ENCODE measurements around the gene OSBPL10.
"Not testable (repeated sequence)": the region's sequence is repeated elsewhere in the genome, so short reads cannot be mapped to it uniquely, and the experiment has no call there.

The OSBPL10 gene

DNA sequence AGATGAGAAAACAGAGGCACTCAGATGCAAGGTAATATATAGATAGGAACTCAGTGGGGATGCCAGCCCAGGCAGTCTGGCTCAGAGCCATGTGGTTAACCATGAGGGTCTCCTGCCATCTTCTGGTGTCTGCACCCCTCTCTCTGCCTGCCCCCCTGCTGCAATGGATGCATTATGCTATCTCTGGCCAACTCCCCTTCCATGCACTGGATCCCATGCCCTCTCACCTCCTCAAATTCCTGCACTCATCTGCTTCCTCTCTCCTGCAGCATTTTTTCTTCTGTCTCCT is 285.1 kb downstream of the OSBPL10 start:
- TF ChIP-seq POLR2AphosphoS5 (IDR thresholded peaks at IDR 0.05; ENCODE audit: low read depth, low read length) (no peak), SPI1 (IDR thresholded peaks at IDR 0.05; ENCODE audit: low read depth, low read length) (no peak), POLR2A (IDR thresholded peaks at IDR 0.05; ENCODE audit: low read depth, low read length) (no peak), TAF1 (IDR thresholded peaks at IDR 0.05; ENCODE audit: low read depth, low read length) (no peak), PAX5 (IDR thresholded peaks at IDR 0.05; ENCODE audit: insufficient read depth, low read length, severe bottlenecking) (no peak), POU2F2 (IDR thresholded peaks at IDR 0.05; ENCODE audit: low read depth, low read length) (no peak)
- FAIRE-seq (no peak), DNase-seq (ENCODE audit: insufficient read length, low spot score) (no peak)

DNA sequence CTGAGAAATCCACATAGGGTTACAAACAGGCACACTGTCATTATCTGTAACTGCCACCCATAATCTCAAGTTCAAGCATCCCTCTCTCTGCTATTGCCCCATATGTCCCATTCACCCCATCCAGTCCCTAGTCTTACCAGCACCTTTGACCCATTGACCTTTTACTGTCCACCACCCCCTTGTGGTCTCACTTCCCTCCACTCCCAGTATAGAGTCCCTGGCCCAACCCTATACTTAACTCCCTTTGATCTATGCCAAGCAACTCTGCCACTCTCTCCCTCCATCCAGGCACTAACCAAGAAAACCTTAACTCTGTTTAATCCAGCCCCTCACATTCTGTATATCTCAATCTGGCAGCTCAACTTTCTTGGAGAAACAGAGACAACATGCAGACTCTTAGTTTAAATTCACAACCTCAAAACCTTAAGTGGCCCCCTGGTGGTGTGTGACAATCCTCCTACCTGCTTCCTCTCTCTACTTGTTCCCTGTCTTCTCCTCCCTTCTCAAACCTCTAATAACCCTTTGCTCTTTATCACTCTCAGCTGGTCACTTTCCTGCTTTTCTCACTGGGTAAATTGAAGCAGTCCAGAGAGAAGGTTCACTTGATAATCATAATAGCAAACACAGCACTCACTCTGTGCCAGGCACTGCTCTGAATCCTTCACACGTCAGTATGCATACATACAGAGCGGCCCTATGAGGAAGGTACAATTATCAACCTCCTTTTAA is 285.6 kb downstream of the OSBPL10 start:
- FAIRE-seq: no peak
- TF ChIP-seq PAX5 (IDR thresholded peaks at IDR 0.05; ENCODE audit: insufficient read depth, low read length, severe bottlenecking) (no peak), POU2F2 (IDR thresholded peaks at IDR 0.05; ENCODE audit: low read depth, low read length) (no peak)
- no peak for DNase-seq (ENCODE audit: insufficient read length, low spot score)

DNA sequence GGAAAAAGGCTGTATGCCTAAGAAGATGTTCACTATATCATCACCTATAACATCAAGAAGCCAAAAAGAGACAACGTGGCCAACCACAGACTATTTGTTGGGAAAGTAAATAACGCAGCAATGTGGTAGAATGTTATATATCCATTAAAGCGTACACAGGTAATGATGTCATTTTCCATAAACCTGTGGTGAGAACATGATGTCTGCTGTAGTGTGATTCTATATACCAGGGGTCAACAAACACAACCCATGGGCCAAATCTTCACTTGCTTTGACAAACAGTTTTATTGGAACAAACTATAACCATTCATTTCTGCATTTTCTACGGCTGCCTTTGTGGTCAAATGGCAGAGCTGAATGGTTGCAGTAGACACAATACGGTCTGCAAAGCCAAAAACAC is 287.7 kb downstream of the OSBPL10 start:
- FAIRE-seq: no peak
- TF ChIP-seq POLR2AphosphoS5 (IDR thresholded peaks at IDR 0.05; ENCODE audit: low read depth, low read length) (no peak), POU2F2 (IDR thresholded peaks at IDR 0.05; ENCODE audit: low read depth, low read length) (no peak), SPI1 (IDR thresholded peaks at IDR 0.05; ENCODE audit: low read depth, low read length) (no peak), TAF1 (IDR thresholded peaks at IDR 0.05; ENCODE audit: low read depth, low read length) (no peak), PAX5 (IDR thresholded peaks at IDR 0.05; ENCODE audit: insufficient read depth, low read length, severe bottlenecking) (no peak), POLR2A (IDR thresholded peaks at IDR 0.05; ENCODE audit: low read depth, low read length) (no peak)

DNA sequence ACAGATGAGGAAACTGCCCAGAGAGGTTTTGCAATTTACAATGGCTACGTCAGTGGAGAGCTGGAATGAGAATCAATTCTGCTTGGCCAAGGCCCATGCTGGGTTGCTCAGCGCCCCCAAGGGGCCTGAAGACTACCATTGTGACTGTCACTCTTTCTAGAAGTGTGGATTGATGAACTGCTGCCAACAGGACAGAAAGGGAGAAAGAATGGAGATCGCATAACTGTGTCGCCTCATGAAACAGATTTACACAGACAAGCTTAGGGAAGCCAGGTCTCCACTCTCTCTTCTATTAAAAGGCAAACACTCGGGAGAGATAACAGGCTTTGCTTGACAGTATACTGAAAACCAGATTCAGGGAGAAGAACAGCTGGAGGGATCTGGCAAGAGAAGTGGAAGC is 288.3 kb downstream of the OSBPL10 start:
- no peak for FAIRE-seq
- DNase-seq (ENCODE audit: insufficient read length, low spot score): no peak
- TF ChIP-seq POLR2AphosphoS5 (IDR thresholded peaks at IDR 0.05; ENCODE audit: low read depth, low read length) (no peak), SPI1 (IDR thresholded peaks at IDR 0.05; ENCODE audit: low read depth, low read length) (no peak), TAF1 (IDR thresholded peaks at IDR 0.05; ENCODE audit: low read depth, low read length) (no peak), POU2F2 (IDR thresholded peaks at IDR 0.05; ENCODE audit: low read depth, low read length) (no peak), PAX5 (IDR thresholded peaks at IDR 0.05; ENCODE audit: insufficient read depth, low read length, severe bottlenecking) (no peak)

More for the DNA sequence above, 287.7 kb downstream of the OSBPL10 start:
- DNase-seq (ENCODE audit: insufficient read length, low spot score): no peak

DNA sequence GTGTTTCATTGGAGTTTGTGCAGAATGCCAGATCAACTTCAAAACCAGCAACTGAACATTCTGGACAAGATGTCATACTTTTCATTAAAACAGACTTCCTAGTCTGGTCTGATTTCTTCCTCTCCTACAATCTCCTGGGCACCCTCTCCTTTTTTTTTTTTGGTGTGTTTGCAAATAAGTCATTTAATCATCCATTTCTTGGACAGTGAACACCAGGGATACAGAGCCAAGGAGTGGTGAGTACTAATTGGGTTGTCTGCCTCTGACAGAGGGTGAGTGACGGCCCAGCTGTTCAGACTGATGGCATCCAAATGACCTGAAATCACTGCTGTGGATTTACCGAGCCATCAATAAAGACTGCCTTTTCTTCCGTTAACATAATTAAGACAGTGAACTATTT is 290.3 kb downstream of the OSBPL10 start:
- DNase-seq (ENCODE audit: insufficient read length, low spot score): no peak
- no peak for TF ChIP-seq SPI1 (IDR thresholded peaks at IDR 0.05; ENCODE audit: low read depth, low read length)
- no peak for TF ChIP-seq POLR2A (IDR thresholded peaks at IDR 0.05; ENCODE audit: low read depth, low read length)
- TF ChIP-seq POU2F2 (IDR thresholded peaks at IDR 0.05; ENCODE audit: low read depth, low read length): no peak
- TF ChIP-seq TAF1 (IDR thresholded peaks at IDR 0.05; ENCODE audit: low read depth, low read length): no peak
- TF ChIP-seq PAX5 (IDR thresholded peaks at IDR 0.05; ENCODE audit: insufficient read depth, low read length, severe bottlenecking): no peak
- no peak for TF ChIP-seq POLR2AphosphoS5 (IDR thresholded peaks at IDR 0.05; ENCODE audit: low read depth, low read length)

DNA sequence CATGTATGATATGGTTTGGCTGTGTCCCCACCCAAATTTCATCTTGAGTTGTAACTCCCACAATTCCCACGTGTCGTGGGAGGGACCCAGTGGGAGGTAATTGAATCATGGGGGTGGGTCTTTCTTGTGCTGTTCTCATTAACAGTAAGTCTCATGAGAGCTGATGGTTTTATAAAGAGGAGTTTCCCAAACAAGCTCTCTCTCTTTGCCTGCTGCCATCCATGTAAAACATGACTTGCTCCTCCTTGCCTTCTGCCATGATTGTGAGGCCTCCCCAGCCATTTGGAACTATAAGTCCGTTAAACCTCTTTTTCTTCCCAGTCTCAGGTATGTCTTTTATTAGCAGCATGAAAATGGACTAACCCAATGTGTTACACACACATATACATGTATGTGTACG is 291.5 kb downstream of the OSBPL10 start:
- DNase-seq (ENCODE audit: insufficient read length, low spot score); FAIRE-seq: not testable (repeated sequence)

More for the DNA sequence above, 290.3 kb downstream of the OSBPL10 start:
- FAIRE-seq: no peak

DNA sequence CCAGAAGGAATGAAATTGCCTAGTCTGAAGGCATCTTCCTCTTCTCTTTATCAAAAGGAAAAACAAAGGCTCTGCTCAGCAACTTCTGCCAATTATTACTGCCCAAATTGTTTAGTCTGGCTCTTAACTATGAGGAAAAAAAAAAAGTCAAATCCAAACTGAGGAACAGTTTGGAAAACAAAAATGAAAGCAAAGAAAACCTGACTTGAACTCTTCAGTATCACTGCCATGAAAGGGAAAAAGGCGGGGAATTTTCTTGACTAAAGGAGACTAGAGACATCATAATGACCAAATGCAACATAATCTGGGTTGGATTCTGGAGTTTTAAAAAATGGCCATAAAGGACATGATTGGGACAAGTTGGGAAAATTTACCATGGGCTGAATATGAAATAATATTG is 292.1 kb downstream of the OSBPL10 start:
- DNase-seq (ENCODE audit: insufficient read length, low spot score): no peak
- FAIRE-seq: no peak
- TF ChIP-seq POLR2A (IDR thresholded peaks at IDR 0.05; ENCODE audit: low read depth, low read length): no peak
- TF ChIP-seq PAX5 (IDR thresholded peaks at IDR 0.05; ENCODE audit: insufficient read depth, low read length, severe bottlenecking): no peak

DNA sequence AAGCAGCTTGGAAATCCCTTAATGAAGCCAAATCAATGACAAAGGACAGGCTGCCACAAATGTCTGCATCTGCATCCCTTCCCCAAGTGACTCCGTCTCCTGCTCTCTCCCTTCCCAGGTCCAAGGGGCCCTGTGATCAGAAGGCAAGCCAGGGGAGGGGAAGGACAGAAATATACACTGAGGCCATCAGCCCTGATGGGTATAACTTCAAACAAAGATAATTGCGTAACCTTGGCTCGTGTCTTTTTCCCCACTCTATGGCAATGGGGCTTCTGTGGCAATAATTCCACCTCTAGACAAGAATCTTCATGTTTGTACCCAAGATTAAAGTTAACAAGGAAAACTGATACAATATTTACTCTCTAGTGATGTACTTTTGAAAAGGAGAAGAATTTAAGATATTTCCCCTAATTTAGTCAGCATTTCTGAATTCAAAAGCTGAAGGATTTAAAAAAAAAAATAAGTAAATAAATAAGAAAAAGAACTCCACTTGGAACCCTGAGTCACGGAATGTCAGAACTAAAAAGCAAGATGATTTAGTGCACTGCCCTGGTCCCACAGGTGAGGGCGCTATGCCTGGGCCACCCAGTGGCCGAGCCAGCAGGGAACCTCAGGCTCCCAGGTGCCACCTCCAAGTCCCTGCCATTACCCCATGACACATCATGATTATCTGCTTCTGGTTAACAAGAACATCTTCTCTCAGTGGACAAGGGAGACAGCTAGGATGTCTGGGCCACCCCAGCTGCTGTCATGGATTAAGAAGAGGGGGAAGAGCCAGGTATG is 293.9 kb downstream of the OSBPL10 start:
- no peak for DNase-seq (ENCODE audit: insufficient read length, low spot score)
- FAIRE-seq: no peak
- TF ChIP-seq POU2F2 (IDR thresholded peaks at IDR 0.05; ENCODE audit: low read depth, low read length): no peak
- TF ChIP-seq TAF1 (IDR thresholded peaks at IDR 0.05; ENCODE audit: low read depth, low read length): no peak
- no peak for TF ChIP-seq POLR2A (IDR thresholded peaks at IDR 0.05; ENCODE audit: low read depth, low read length)
- no peak for TF ChIP-seq POLR2AphosphoS5 (IDR thresholded peaks at IDR 0.05; ENCODE audit: low read depth, low read length)
- TF ChIP-seq SPI1 (IDR thresholded peaks at IDR 0.05; ENCODE audit: low read depth, low read length): no peak
- TF ChIP-seq PAX5 (IDR thresholded peaks at IDR 0.05; ENCODE audit: insufficient read depth, low read length, severe bottlenecking): no peak

DNA sequence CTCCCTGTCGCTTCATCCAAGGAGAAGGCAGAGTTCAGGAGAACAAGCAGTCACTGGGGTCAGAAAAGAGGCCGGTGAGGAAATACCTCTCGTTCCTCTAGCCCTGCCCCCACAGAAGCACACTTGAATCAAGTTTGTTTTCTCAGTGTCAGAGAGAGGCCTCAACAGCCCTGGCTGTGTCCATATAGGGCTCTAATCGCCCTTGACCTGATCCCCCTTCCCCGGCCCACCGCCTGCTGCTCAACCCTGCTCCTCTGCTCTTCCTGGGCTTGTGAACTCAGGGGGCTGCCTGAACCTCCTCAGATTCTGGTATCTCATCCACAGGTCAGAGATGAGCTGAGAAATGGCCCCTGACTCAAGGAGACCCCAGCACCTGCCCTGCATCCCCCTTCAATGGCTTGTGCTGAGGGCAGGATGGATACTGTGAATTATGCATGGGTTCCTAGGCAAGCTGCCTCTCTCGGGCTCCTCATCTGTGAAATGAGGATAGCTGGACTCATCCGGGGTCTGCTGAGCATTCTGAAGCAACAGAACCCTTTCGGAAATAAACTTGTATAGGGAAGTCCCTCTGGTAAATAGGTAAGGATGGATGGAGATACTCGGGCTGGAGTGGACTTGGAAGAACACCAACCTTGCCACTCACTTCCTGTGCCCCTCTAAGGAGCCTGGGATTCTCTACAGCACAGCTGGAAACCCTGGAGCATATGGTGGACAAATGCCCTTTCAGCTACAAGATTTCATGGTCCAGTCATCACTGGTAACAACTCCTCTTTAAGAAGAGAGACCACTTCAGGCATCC is 300.8 kb downstream of the OSBPL10 start:
- no peak for TF ChIP-seq POLR2A (IDR thresholded peaks at IDR 0.05; ENCODE audit: low read depth, low read length)
- TF ChIP-seq PAX5 (IDR thresholded peaks at IDR 0.05; ENCODE audit: insufficient read depth, low read length, severe bottlenecking): no peak
- TF ChIP-seq TAF1 (IDR thresholded peaks at IDR 0.05; ENCODE audit: low read depth, low read length): no peak
- no peak for TF ChIP-seq POLR2AphosphoS5 (IDR thresholded peaks at IDR 0.05; ENCODE audit: low read depth, low read length)
- TF ChIP-seq SPI1 (IDR thresholded peaks at IDR 0.05; ENCODE audit: low read depth, low read length): no peak
- no peak for DNase-seq (ENCODE audit: insufficient read length, low spot score)
- FAIRE-seq: no peak

DNA sequence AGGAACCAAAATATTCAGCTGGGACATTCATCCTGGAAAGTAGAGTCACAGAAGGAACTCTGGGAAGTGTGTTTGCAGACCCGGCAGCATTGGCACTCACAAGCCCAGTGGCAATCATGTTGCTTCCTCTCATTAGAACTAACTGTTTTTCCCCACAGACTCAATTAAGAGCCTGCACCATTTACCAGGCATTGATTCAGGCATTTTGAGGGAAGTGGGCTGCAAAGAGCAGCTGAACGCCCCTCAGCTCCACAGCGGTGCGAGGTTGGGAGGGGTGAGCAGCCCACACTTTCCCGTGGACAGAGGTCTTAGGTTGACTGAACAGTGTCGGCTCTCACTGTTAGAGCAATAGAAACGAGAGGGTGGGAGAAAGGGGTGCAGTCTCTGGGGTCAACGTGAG is 304.5 kb downstream of the OSBPL10 start:
- TF ChIP-seq POU2F2 (IDR thresholded peaks at IDR 0.05; ENCODE audit: low read depth, low read length) (no peak), PAX5 (IDR thresholded peaks at IDR 0.05; ENCODE audit: insufficient read depth, low read length, severe bottlenecking) (no peak), TAF1 (IDR thresholded peaks at IDR 0.05; ENCODE audit: low read depth, low read length) (no peak), SPI1 (IDR thresholded peaks at IDR 0.05; ENCODE audit: low read depth, low read length) (no peak), POLR2AphosphoS5 (IDR thresholded peaks at IDR 0.05; ENCODE audit: low read depth, low read length) (no peak), POLR2A (IDR thresholded peaks at IDR 0.05; ENCODE audit: low read depth, low read length) (no peak)
- DNase-seq (ENCODE audit: insufficient read length, low spot score): no peak
- no peak for FAIRE-seq
